NCI-H2029 (cell line): ENCODE data around the gene ADD2.
"Not testable (repeated sequence)": the region's sequence is repeated elsewhere in the genome, so short reads cannot be mapped to it uniquely, and the experiment has no call there.

Experiments used
- DNase-seq: peaks from one replicate; lab custom pipeline; 2025; lab: John Stamatoyannopoulos, UW

ADD2 gene

GRCh38 chr2:70751881-70752280 is 16.1 kb downstream of the ADD2 start:
- no peak for DNase-seq

GRCh38 chr2:70750320-70750719 is 17.7 kb downstream of the ADD2 start:
- no peak for DNase-seq

GRCh38 chr2:70748002-70748784 is 19.8 kb downstream of the ADD2 start:
- no peak for DNase-seq

GRCh38 chr2:70747284-70747683 is 20.7 kb downstream of the ADD2 start:
- DNase-seq: no peak

- no peak for DNase-seq
Observed at GRCh38 chr2:70746094-70746974, 21.7 kb downstream of the ADD2 start.

GRCh38 chr2:70745276-70745825 is 22.6 kb downstream of the ADD2 start:
- no peak for DNase-seq

- DNase-seq: no peak
Observed at GRCh38 chr2:70744397-70744796, 23.6 kb downstream of the ADD2 start.

- DNase-seq: no peak
Observed at GRCh38 chr2:70743677-70744076, 24.3 kb downstream of the ADD2 start.

GRCh38 chr2:70743068-70743467 is 24.9 kb downstream of the ADD2 start:
- no peak for DNase-seq

- not testable (repeated sequence) for DNase-seq
Observed at GRCh38 chr2:70739492-70739891, 28.5 kb downstream of the ADD2 start.

GRCh38 chr2:70738159-70738558 is 29.8 kb downstream of the ADD2 start:
- DNase-seq: no peak

GRCh38 chr2:70735071-70735470 is 32.9 kb downstream of the ADD2 start:
- no peak for DNase-seq

- no peak for DNase-seq
Observed at GRCh38 chr2:70733646-70734180, 34.3 kb downstream of the ADD2 start.

GRCh38 chr2:70732766-70733645 is 35.0 kb downstream of the ADD2 start:
- no peak for DNase-seq

GRCh38 chr2:70730730-70731129 is 37.3 kb downstream of the ADD2 start:
- DNase-seq: no peak

- DNase-seq: no peak
Observed at GRCh38 chr2:70729647-70730046, 38.4 kb downstream of the ADD2 start.

- DNase-seq: no peak
Observed at GRCh38 chr2:70728128-70728527, 39.9 kb downstream of the ADD2 start.

GRCh38 chr2:70726947-70727725 is 40.9 kb downstream of the ADD2 start:
- DNase-seq: no peak

GRCh38 chr2:70725505-70725904 is 42.5 kb downstream of the ADD2 start:
- DNase-seq: no peak

- DNase-seq: no peak
Observed at GRCh38 chr2:70724366-70724765, 43.6 kb downstream of the ADD2 start.
